GM21576 (cell line): Measurements from ENCODE around the gene ADK.
A peak's percentile ranks its signal among the peaks of the same experiment; 100 is the strongest.
"Not testable (repeated sequence)": the region's sequence is repeated elsewhere in the genome, so short reads cannot be mapped to it uniquely, and the experiment has no call there.

Source experiments
- ATAC-seq: cut with Tn5 transposase; IDR thresholded peaks from one replicate; pipeline ENCODE4 v1.9.1; 2021; ENCODE audit warnings: mild to moderate bottlenecking, moderate library complexity; ENCODE audit not compliant: unreplicated experiment

Gene ADK

DNA sequence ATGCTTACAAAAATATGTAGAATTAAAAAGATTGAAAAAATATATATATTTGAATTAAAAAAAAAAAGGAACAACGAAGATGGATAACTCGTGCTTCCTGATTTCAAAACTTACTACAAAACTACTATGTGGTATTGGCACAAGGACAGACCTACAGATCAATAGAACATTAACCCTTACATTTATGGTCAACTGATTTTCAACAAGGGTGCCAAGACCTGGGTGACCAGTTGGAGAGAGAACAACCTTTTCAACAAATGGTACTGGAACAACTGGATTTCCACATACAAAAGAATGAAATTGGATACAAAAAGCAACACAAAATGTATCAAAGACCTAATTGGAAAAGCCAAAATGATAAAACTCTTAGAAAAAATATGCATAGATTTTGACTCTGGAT, 10.5 kb upstream of the ADK start:
- no peak for ATAC-seq

DNA sequence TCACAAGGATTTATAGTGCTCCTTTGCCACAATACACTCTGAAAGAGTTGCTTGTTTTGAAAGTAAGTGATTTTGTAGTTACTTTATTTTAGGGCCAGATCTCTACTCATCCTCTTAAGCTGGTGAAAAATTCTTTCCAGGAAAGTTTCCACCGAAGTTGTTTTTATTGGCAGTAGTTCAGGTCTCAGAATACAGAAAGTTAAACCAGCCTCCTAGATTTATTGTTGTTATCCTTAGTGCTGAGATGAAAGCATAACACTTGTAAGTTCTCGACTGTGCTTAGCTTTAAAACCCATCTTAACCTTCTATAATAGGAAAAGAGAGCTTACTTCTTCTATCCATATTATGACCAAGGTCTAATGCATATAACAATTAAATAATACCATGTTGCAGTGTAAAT, 5.9 kb upstream of the ADK start:
- no peak for ATAC-seq

GRCh38 chr10:74146980-74147379, 4.0 kb upstream of the ADK start:
- ATAC-seq, result not testable (repeated sequence)

- peak; percentile 43 for ATAC-seq
Observed at GRCh38 chr10:74150204-74150989, 624 bp upstream of the ADK start, which contains the start of gene AP3M1. AP3M1 (minus strand) TSS chr10:74150828; CDS start chr10:74138379, 12,449 bp downstream.

- no peak for ATAC-seq
Observed at GRCh38 chr10:74151879-74152722, 1.1 kb downstream of the ADK start.

DNA sequence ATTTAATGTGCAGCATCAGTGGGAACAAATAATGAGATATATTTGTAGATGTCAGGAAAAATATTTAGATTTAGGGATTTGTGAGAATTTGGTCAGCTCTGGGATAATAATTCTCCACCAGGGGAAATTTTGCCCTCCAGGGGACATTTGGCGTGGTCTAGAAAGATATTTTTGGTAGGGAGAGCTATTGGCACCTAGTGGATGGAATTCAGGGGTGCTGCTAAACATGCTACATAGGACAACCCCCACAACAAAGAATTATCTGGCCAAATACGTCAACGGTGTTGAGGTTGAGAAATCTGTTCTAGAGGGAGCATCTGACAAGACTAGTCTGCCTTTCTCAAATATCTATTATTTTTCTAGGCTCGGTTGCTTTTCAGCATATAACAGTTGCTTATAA, 2.1 kb downstream of the ADK start:
- no peak for ATAC-seq

DNA sequence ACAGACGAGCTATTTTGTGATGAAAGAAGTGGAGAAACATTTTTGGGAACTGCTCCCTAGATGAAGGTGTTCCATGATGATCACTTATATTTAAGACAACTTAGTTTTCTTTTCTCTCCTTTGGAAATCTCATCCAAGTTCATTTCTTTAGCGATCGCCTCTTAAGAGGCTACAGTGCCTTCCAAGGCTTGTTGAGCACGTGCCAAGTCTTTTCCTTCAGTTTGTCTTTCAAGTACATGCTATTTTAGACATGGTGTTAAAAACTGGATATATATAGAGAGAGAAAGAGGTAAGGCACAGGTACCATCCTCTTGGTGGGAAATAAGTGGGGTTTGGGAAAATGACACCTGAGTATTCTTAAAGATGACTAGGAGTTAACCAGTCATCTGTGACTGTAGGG, 2.7 kb downstream of the ADK start:
- ATAC-seq, result no peak

DNA sequence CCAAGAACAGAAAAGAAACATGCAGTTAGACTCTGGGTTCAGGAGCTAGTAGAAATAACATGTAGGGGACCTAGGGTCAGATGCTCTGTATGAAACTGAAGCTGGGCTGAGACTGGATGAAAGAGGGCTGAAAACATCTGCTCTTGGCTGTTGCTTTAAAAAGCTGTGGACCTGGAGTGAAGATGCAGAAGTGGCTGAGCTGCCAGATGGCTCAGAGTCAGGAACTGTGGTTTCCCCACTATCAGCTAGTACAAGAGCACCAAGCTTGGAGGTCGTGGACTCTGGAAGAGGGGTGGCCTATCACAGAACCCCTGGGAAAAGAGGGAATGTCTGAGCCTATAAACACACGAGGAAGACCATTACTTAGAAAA, 5.9 kb downstream of the ADK start:
- peak; percentile 56 for ATAC-seq

DNA sequence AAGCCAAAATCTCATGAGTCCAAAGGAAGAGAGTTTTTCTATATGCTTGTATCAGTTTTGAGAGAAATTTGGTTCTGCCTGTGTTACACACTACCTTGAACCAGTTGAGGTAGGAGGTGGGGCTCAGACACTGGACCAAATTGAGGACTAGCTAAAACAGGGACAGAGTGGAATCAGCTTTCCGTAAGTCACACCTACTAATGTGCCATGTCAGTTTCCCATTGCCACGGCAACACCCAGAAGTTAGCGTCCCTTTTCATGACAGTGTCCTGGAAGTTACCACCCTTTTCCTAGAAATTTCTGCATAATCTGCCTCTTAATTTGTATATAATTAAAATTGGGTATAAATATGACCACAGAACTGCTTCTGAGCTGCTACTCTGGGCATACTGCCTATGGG, 9.0 kb downstream of the ADK start:
- ATAC-seq, result no peak

DNA sequence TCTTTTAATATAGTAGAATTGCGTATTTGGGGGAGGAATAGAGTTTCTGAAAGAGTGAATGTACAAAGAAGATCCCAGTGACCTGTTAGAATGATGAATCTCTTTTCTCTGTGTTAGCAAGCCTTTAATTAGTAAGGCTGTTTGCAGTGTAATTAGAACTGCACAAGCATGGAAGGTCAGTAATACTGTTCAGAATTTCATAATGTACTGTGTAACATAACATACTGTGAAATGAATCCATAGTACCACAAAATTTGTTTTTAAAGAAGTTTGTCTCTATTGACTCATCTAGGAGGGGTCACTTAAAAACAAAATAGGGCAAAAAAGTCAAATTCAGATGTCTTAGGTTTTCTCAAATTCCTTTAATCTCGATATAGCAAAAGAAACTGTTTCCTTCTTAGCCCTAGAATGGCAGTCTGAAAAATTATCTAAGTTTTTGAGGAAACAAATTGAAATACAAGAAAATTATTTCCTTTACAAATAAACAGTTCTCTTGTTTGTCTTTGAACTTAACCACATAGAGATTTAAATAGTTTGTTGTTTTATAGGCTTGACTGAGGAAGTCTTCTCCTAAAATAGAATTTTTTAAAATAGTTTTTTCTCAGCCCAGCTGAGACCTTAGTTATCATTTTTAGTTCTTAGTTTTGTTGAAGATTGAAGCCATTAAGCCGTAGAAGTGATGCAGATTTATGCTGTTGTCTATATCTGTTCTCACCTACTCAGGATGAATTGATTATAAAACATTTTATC, 12.5 kb downstream of the ADK start:
- ATAC-seq, result no peak

DNA sequence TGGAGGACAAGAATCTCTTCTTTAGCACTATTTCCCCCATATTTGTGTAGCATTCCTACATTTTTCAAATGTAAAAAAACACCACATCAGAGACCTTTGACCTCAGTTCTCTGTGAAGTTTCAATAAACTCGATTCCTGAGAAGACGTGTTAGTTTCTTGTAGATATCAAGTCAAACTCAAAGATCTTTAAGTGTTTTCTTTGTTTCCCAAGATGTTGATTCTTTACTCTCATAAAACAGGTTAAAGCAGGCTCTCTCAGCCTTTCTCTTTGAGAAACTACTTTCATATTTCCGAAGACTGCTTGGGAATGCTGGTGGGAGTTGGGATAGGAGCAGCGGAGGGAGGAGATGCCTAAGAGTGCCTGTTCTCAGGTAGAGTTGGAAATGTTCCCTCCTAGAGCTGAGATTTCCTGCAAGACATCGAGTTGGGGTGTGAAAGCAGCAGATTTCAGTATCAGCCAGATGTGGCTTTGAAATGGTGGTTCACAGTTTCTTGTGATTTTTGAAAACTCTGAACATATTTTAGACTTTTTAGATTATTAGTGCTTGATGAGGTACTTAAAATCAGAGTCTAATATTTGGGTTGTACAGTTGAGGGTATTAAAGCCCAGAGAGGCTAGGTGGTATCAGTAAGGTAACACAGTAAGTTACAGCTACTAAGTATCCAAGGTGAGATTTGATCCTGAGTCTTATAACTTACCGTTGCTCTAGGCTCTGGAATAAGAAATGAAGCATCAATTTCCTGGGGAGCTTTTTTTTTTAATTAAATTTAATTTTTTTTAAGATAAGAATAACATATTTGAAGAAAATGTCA, 13.9 kb downstream of the ADK start:
- no peak for ATAC-seq

DNA sequence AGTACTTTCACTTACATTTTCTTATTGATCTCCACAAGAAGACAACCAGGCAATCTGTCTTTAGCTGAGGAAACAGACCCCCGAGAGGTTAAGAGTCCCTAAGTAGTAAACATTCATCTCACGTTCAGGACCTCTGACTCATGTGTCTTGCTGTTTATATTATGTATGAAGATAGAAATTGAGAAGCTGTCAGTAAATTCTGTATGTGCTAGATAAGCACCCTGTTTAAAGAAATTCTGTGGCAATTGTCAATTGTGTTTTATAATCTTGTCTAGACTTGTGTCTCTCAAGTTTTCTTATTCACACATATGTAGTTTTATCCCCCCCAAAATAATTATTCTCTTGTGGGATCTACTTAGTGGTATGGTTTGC, 14.5 kb downstream of the ADK start:
- no peak for ATAC-seq

DNA sequence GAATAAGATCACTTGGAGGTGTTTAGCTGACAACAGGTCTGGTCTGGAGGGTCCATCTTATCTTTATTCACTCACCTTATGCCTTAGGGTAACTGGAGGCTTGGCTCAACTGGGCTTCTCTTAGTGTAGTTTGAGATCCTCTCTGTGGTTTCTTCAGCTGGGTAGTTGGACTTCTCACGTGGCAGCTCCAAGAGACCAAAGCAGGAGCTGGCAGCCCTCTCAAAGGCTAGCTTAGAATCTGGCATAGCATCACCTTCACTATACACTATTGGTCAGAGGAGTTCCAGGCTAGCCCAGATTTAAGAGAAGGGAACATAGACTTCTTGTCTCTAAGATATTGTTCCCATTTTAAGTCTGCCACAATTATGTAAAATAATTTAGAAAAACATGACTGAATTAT, 16.4 kb downstream of the ADK start:
- no peak for ATAC-seq

GRCh38 chr10:74171625-74172024, 20.6 kb downstream of the ADK start:
- ATAC-seq, result no peak

DNA sequence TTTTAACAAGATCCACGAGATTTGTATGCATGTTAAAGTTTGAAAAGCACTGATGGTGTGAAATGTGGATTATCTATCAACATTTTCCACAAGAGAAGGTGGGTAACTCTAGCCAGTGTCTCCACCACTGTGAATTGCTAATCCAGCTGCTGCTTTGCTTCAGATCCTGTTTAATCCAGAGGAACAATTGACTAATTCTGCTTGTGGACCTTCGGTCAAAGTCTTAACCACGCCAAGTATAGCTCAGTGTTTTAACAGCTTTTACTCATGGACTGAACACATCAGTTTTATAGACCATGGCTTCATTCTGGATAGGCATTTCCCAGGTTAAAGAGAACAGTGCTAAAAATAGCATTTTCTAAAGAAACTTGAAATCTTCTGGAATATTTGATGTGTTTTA, 23.5 kb downstream of the ADK start:
- no peak for ATAC-seq

DNA sequence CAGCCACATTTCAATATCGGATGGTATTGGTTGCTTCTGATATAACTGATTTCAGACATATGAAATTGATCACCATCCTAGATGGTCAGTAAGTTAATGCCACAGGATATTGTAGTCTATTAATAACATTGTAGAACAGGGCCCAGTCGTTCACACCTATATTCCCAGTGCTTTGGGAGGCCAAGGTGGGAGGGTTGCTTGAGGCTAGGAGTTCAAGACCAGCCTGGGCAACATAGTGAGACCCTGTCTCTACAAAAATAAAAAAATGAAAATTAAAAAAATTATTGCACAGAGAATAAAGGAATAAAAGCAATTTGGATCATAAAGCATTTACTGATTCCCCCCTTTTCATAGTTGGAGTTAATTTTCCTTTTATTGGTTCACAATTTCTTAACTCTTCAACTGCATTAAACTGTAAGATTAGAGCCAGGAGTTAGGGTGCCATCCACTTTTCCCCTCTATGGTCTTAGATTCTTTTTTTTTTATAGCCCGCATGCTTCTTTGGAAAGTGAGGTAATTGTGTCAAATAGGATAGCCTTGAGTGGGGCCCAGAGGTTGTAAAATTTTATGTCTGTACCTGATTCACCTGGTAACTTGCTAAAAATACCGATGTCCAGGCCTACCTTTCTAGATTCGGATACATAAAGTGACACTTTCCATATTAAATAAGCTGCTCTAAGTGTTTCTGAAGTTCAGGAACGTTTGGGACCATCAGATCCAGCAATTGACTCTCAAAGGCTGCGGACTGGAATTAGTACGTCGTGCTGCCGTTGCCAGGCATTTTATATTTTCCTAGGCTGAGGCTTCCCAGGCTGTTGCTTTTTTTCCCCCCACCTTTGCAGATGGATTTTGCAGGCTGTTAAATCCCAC, 24.7 kb downstream of the ADK start:
- no peak for ATAC-seq

GRCh38 chr10:74176380-74177139, 25.5 kb downstream of the ADK start:
- peak; percentile 82 for ATAC-seq

GRCh38 chr10:74177140-74177677, 26.2 kb downstream of the ADK start:
- no peak for ATAC-seq
